Muscle layer of duodenum (tissue), 2 donors: ENCODE results near the gene SLC25A22.

ENCODE experiments used
- H3K27ac ChIP-seq: one replicate; pipeline ENCODE4 v1.7.0; 2013; ENCODE audit warnings: mild to moderate bottlenecking, low read length
- H3K27me3 ChIP-seq: one replicate; pipeline ENCODE4 v1.7.0; 2013; ENCODE audit warnings: low read depth, mild to moderate bottlenecking, control low read depth, low read length
- H3K36me3 ChIP-seq, 2 donors: one replicate each; pipeline ENCODE4 v1.7.0; 2013; ENCODE audit warnings: low read length in 2 of 2, control low read depth in 1 of 2, mild to moderate bottlenecking in 1 of 2; ENCODE audit not compliant: insufficient read depth in 2 of 2, control insufficient read depth in 1 of 2
- H3K4me1 ChIP-seq, 2 donors: one replicate each; pipeline ENCODE4 v1.7.0; 2013; ENCODE audit warnings: low read length in 2 of 2, mild to moderate bottlenecking in 2 of 2, control low read depth in 1 of 2, moderate library complexity in 1 of 2; ENCODE audit not compliant: insufficient read depth in 2 of 2, control insufficient read depth in 1 of 2
- H3K4me3 ChIP-seq, 2 donors: one replicate each; pipeline ENCODE4 v1.7.0; 2013; ENCODE audit warnings: low read length in 2 of 2, low read depth in 1 of 2, mild to moderate bottlenecking in 1 of 2
- H3K9me3 ChIP-seq, 2 donors: one replicate each; pipeline ENCODE4 v1.7.0; 2013; ENCODE audit warnings: low read length in 2 of 2, control low read depth in 1 of 2, mild to moderate bottlenecking in 1 of 2; ENCODE audit not compliant: control insufficient read depth in 1 of 2
- donor health status: healthy.

The SLC25A22 gene

DNA sequence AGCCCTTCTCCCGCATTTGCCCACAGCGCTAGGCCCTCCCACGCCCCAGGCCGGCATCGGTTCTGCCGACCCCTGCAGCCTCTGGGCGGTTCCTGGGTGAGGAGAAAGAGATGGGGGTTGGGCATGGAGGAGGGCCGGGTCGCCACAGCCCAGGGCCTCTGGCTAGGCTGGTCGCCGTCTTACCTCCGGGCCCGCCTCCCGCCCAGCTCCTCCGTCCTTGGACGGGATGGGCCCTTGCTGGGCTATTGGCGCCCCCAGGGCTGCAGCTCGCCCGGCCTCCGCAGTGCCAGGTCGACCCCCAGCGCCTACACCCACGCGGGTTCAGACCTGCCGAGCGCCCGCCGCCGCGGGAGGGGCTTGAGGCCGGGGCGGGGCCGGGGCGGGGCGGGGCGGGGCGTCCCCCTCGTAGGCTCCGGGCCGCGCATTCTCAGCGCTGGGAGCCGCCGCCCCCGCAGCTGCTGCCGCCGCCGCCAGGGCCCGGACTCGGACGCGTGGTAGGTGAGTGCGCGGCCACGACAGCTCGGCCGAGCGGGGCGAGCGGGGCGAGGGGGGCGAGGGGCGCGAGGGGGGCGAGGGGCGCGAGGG is 34.5 kb upstream of the SLC25A22 start, which contains the start of gene CD151:
TSS of gene CD151 (plus strand) at position 424 of the 585 bp plus-strand sequence. CDS start 3,118 bp downstream, outside the sequence.
- Histone ChIP-seq H3K4me1 (peaks cover 0 to 68% of the 10 kb centered on the region in 2 donors), H3K27me3 (no peaks in the 10 kb centered on the region)

DNA sequence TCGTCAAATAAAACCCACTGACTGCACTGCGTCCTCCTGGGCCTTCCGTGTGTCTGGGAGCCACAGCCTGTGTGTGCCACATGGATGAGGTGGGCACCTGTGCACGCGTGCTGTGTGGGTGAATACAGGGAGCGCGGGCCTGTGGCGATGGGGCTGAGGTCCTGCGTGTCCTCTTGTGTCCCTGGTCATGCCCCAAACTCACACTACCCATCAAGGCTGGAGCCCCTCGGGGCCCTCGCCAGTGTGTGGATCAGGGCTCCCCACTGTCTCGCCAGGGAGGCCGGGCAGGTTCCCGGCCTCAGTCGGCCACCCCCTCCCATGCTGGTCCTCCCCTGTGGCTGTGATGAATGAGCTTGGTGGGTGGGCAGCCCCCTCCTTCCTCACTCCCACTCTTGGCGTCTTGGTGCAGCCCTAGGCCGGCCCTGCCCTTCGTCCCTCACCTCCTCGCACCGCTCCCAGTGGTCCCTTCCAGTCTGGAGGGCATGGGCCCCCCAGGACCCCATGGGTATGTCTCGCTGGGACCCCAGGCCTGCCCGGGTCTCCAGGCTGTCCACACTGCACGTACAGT is 34.0 kb upstream of the SLC25A22 start:
- H3K27me3 ChIP-seq, result no peaks in the 10 kb centered on the region
- no peaks in the 10 kb centered on the region for H3K9me3 ChIP-seq
- H3K27ac ChIP-seq, result no peak overlapping the region
- peak overlapping the region in 1 of 2 donors; percentile 48 for H3K4me3 ChIP-seq
- H3K4me1 ChIP-seq, result peaks cover 0 to 72% of the 10 kb centered on the region in 2 donors
- peaks cover 0 to 10% of the 10 kb centered on the region in 2 donors for H3K36me3 ChIP-seq

More for the DNA sequence above, 34.5 kb upstream of the SLC25A22 start, which contains the start of gene CD151:
- Histone ChIP-seq H3K27ac (peak within 1 kb of the TSS; percentile 85), H3K9me3 (no peaks in the 10 kb centered on the region), H3K36me3 (peaks cover 0 to 15% of the 10 kb centered on the region in 2 donors), H3K4me3 (peak within 1 kb of the TSS; percentile 60 to 77)

DNA sequence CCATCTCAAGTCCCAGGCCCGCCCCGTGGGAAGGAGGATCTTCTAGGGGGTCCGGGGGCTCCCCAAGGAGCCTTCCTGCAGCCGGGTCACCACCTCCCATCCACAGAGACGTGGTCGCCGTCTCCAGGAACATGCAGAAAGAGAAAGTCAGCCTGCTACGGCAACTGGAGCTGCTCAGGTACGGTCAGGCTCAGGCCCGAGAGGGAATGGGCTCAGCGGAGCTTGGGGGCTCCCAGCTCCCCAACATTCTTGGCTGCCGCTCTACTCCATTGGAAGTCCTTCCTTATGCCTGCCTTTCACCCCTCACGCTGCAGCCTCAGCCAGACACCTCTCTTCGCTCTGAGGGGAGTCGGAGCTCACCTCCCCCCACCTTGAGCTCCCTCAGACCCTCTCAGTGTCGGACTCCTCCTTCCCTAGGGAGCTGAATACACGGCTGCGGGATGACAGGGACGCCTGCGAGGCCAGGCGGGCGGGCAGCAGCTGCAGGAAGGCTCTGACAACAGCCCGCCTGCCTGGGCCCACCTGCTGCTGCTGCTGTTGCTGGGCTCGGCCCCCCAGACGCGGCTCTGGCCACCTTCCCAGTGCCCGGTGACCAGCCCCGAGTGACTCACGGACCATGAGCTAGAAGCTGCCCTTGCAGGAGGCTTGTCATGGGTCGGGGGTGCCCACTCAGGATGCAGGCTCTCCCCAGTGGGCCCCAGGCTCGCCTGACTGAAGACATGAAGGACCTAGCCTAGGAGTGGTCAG is 33.2 kb upstream of the SLC25A22 start:
- H3K27ac ChIP-seq, result no peak overlapping the region

DNA sequence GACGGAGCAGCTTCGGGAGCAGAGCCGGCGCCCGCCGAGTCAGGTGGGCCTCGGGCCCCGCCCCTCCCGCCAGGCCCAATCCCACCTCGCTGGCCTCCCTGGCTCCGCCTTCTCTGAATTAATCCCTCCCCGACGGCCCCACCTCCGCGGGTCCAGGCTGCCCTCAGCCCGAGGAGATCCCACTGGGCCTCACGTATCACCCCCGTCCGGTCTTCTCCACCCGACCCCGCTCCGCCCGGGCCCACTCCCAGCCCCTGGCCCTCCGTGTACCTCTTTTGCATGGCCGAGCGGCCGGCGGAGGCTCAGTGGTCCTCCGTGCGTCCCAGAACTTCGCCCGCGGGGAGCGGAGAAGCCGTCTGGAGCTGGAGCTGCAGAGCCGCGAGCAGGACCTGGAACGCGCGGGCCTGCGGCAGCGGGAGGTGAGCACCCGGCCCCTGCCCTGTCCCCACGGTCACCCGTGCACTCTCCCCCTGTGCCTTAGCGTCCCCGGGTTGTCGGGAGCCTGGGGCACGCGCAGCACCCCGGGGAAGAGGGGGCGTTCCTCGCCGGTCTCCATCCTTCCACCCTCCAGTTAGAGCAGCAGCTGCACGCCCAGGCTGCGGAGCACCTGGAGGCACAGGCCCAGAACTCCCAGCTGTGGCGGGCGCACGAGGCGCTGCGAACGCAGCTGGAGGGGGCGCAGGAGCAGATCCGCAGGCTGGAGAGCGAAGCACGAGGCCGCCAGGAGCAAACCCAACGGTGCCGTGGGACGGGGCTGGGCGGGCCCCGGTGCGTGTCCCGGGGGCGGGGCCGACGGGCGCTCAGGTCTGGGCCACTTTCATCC is 32.4 kb upstream of the SLC25A22 start:
- Histone ChIP-seq H3K27ac (no peak overlapping the region), H3K27me3 (no peaks in the 10 kb centered on the region), H3K9me3 (no peaks in the 10 kb centered on the region), H3K36me3 (peaks cover 0 to 4% of the 10 kb centered on the region in 2 donors), H3K4me3 (peak overlapping the region in 1 of 2 donors; percentile 58), H3K4me1 (peaks cover 0 to 75% of the 10 kb centered on the region in 2 donors)

More for the DNA sequence above, 33.2 kb upstream of the SLC25A22 start:
- no peaks in the 10 kb centered on the region for H3K9me3 ChIP-seq
- no peaks in the 10 kb centered on the region for H3K27me3 ChIP-seq
- peaks cover 0 to 2% of the 10 kb centered on the region in 2 donors for H3K36me3 ChIP-seq
- H3K4me1 ChIP-seq, result peaks cover 0 to 75% of the 10 kb centered on the region in 2 donors
- H3K4me3 ChIP-seq, result peak overlapping the region in 1 of 2 donors; percentile 58

DNA sequence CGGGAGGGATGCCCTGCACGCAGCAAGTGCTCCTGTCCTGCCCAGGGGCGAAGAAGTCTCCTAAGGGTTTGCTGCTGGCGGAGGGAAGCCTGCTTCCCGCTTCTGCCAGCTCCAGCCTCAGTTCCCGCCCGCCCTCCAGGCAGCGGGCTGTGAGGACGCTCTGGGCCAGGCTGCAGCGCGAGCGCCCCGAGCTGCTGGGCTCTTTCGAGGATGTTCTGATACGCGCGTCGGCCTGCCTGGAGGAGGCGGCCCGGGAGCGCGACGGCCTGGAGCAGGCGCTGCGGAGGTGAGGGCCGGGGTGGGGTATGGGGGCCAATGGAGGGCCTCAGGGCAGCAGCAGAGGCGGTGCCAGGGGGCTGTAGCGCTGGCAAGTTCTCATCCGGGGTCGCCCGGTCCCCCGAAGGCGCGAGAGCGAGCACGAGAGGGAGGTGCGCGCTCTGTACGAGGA is 31.8 kb upstream of the SLC25A22 start:
- Histone ChIP-seq H3K27me3 (no peaks in the 10 kb centered on the region), H3K9me3 (no peaks in the 10 kb centered on the region), H3K4me1 (peaks cover 0 to 72% of the 10 kb centered on the region in 2 donors), H3K4me3 (peak overlapping the region; percentile 39 to 58), H3K27ac (no peak overlapping the region), H3K36me3 (peaks cover 0 to 10% of the 10 kb centered on the region in 2 donors)

DNA sequence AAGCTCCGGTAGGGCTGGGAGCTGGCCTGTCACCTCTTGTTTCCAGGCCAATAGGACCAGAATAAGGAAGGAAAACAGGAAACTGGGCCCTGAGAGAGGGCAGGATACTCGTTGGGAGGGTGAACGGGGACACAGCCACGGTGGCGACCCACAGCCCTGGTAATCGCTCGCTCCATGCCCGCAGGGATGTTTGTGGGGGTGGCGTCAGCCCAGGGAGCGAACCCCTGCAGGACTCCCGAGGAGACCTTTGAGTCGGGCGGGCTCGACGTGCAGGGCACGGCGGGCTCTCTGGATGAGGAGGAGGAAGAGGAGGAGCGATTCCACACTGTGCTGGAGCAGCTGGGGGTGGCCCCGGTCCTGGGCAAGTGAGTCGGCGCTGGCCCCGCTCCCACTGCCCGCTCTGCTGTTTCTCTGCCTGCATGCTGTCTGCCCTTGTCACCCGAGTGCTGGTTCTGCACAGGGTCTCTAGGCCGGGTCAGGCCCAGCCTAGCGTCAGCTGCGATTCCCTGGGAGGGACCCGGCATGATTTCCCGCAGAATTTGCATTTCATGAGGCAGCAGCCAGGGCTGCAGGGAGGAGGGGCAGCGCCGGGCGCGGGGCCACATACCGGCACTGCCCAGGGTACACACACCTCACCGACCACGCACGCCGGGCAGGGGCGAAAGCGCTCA is 31.2 kb upstream of the SLC25A22 start:
- Histone ChIP-seq H3K36me3 (peaks cover 0 to 16% of the 10 kb centered on the region in 2 donors), H3K4me1 (peaks cover 0 to 66% of the 10 kb centered on the region in 2 donors), H3K4me3 (peak overlapping the region; percentile 39 to 58), H3K9me3 (no peaks in the 10 kb centered on the region), H3K27me3 (no peaks in the 10 kb centered on the region), H3K27ac (no peak overlapping the region)

DNA sequence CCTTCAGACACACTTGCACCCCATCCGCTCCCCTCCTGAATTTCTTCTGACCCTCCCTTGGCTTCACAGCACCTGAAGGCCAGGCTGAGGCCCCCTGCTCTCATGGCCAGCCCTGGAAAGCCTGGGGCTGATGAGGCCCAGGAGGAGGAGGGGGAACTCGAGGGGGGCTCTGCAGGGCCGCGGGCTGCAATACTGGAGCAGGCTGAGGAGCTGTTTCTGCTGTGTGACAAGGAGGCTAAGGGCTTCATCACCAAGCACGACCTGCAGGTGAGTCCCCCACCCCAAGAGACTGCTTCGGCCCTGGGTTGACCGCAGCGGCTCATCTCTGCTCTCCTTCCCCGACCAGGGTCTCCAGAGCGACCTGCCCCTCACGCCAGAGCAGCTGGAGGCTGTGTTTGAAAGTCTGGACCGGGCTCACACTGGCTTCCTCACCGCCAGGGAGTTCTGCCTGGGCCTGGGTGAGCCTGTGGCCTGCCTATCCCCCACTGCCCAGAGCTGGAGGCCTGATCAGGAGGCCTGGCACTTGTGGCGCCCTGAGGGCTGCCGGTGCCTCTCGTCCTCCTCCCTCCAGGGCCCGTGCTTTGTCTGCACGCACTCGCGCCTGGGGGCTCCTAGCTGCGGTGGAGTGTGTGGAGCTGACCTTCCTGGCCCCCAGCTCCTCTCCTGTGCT is 30.6 kb upstream of the SLC25A22 start:
- peaks cover 0 to 60% of the 10 kb centered on the region in 2 donors for H3K4me1 ChIP-seq
- H3K27me3 ChIP-seq, result no peaks in the 10 kb centered on the region
- H3K36me3 ChIP-seq, result peaks cover 0 to 22% of the 10 kb centered on the region in 2 donors
- no peak overlapping the region for H3K27ac ChIP-seq
- H3K9me3 ChIP-seq, result no peaks in the 10 kb centered on the region
- peak overlapping the region in 1 of 2 donors; percentile 3 for H3K4me3 ChIP-seq

DNA sequence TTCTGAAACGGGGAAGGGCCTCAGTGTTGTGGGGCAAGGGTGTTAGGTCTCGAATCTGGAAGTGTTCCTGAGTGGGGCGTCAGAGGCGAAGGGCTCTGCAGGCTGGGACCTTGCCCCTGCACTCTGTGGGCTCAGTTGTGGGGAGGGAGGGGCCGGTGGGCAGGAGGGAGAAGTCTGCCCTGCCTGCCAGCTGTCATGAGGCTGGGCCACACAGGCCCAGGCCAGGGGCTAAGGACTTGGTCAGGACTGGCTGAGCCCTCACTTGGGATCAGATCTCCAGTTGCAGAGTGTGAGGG is 29.8 kb upstream of the SLC25A22 start, which contains the start of gene CRACR2B:
TSS of gene CRACR2B (plus strand) at position 23 of the 296 bp plus-strand sequence. CDS start 689 bp downstream, outside the sequence.
- Histone ChIP-seq H3K36me3 (peaks cover 0 to 29% of the 10 kb centered on the region in 2 donors), H3K4me1 (peaks cover 0 to 57% of the 10 kb centered on the region in 2 donors), H3K27me3 (no peaks in the 10 kb centered on the region), H3K9me3 (no peaks in the 10 kb centered on the region), H3K4me3 (peak within 1 kb of the TSS in 1 of 2 donors; percentile 44), H3K27ac (peak within 1 kb of the TSS; percentile 72)

DNA sequence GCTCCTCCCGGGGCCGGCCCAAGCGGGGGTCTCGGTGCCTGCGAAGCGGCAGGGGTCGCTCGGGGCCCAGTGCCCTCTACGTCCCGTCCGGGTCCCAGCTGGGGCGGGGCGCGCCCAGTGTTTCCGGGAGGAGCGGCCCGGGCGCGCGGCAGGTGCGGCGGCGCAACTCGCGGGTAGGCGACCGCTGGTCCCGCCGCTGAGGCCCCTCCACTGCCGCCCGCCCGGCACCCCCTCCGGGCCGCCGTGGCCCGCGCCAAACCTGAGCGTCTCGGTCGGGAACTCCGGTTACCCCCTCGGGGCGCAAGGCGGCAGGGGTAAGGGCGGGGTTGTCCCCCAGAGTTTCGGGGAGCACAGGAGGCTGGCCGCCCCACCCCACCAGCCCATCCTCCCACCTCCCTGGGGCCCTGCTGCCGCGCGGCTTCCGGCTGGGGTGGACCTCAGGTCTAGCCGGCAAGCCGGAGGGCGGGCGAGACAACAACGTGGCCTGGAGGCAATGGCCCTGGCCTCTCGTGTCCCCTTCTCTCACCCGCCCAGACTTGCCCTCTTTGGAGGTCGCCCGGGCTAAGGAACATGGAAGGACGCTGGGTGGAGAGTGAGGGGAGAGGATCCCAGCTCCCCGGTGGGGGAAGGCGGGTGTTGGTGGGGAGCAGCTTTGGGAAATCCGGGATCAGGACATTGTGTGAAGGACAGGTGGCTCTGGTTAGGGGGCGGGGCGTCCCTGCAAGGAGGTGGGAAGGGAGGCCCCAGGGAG is 29.2 kb upstream of the SLC25A22 start:
- no peaks in the 10 kb centered on the region for H3K9me3 ChIP-seq
- H3K27ac ChIP-seq, result peak overlapping the region; percentile 72
- peaks cover 0 to 55% of the 10 kb centered on the region in 2 donors for H3K4me1 ChIP-seq
- peak overlapping the region in 1 of 2 donors; percentile 44 for H3K4me3 ChIP-seq
- H3K36me3 ChIP-seq, result peaks cover 0 to 31% of the 10 kb centered on the region in 2 donors
- H3K27me3 ChIP-seq, result no peaks in the 10 kb centered on the region
